H9 (cell line): Measurements from ENCODE around the gene MYO7A. TPM values are rescaled to one million over a fixed set of nuclear protein-coding genes. Genes with fewer than 3 reads are reported as not detected.

Experiments used
- DNase-seq: peaks from one replicate; pipeline ENCODE4 v3.0.0-alpha.2; 2017
- H2AFZ ChIP-seq: one replicate; pipeline ENCODE4 v1.6.1; 2013; ENCODE audit warnings: mild to moderate bottlenecking, low read length, control low read depth, moderate library complexity
- H2AK5ac ChIP-seq: 2 replicates; pipeline ENCODE4 v1.6.1; 2013; ENCODE audit warnings: low read length, control low read depth, mixed read lengths; ENCODE audit not compliant: insufficient read length
- H2BK120ac ChIP-seq: one replicate; pipeline ENCODE4 v1.6.1; 2013; ENCODE audit warnings: low read depth, mild to moderate bottlenecking, low read length, control low read depth, inconsistent platforms; ENCODE audit not compliant: poor library complexity, severe bottlenecking
- H2BK12ac ChIP-seq: 2 replicates; pipeline ENCODE4 v1.6.1; 2013; ENCODE audit warnings: low read length, control low read depth, mixed read lengths, low read depth; ENCODE audit not compliant: insufficient read length
- H2BK15ac ChIP-seq: 2 replicates; pipeline ENCODE4 v1.6.1; 2013; ENCODE audit warnings: low read depth, low read length, control low read depth
- H2BK20ac ChIP-seq: one replicate; pipeline ENCODE4 v1.6.1; 2013; ENCODE audit warnings: low read depth, mild to moderate bottlenecking, low read length, control low read depth, inconsistent platforms; ENCODE audit not compliant: poor library complexity, severe bottlenecking
- H2BK5ac ChIP-seq: 2 replicates; pipeline ENCODE4 v1.6.1; 2013; ENCODE audit warnings: low read length, control low read depth, mixed read lengths; ENCODE audit not compliant: insufficient read length
- H3K14ac ChIP-seq: 2 replicates; pipeline ENCODE4 v1.6.1; 2013; ENCODE audit warnings: low read length, control low read depth; ENCODE audit not compliant: insufficient read depth
- H3K18ac ChIP-seq: 2 replicates; pipeline ENCODE4 v1.6.1; 2013; ENCODE audit warnings: low read depth, mild to moderate bottlenecking, mixed read lengths, low read length, control low read depth; ENCODE audit not compliant: insufficient read length
- H3K23ac ChIP-seq: 2 replicates; pipeline ENCODE4 v1.6.1; 2013; ENCODE audit warnings: low read length, control low read depth, mixed read lengths, low read depth; ENCODE audit not compliant: insufficient read length
- H3K23me2 ChIP-seq: 2 replicates; pipeline ENCODE4 v1.6.1; 2013; ENCODE audit warnings: low read depth, mild to moderate bottlenecking, mixed read lengths, low read length, control low read depth; ENCODE audit not compliant: insufficient read length, poor library complexity, severe bottlenecking
- H3K27ac ChIP-seq: 2 replicates; pipeline ENCODE4 v1.5.1; 2013; ENCODE audit warnings: low read length, control low read depth, mixed read lengths, low read depth; ENCODE audit not compliant: insufficient read length
- H3K27me3 ChIP-seq: 2 replicates; pipeline ENCODE4 v1.6.1; 2013; ENCODE audit warnings: low read length, control low read depth, inconsistent platforms; ENCODE audit not compliant: insufficient read depth
- H3K4ac ChIP-seq: 2 replicates; pipeline ENCODE4 v1.6.1; 2013; ENCODE audit warnings: low read depth, mild to moderate bottlenecking, control low read depth, inconsistent platforms, low read length, moderate library complexity
- H3K4me1 ChIP-seq: 2 replicates; pipeline ENCODE4 v1.6.1; 2013; ENCODE audit warnings: low read length, control low read depth, inconsistent platforms; ENCODE audit not compliant: insufficient read depth
- H3K4me2 ChIP-seq: 2 replicates; pipeline ENCODE4 v1.6.1; 2013; ENCODE audit warnings: low read length, control low read depth, mixed read lengths; ENCODE audit not compliant: insufficient read length, insufficient read depth
- H3K56ac ChIP-seq: 2 replicates; pipeline ENCODE4 v1.6.1; 2013; ENCODE audit warnings: low read depth, mild to moderate bottlenecking, mixed read lengths, low read length, control low read depth; ENCODE audit not compliant: insufficient read length
- H3K79me1 ChIP-seq: 2 replicates; pipeline ENCODE4 v1.6.1; 2013; ENCODE audit warnings: low read depth, mild to moderate bottlenecking, moderate library complexity, low read length, control low read depth, inconsistent platforms; ENCODE audit not compliant: insufficient read depth, poor library complexity, severe bottlenecking
- H3K79me2 ChIP-seq: 2 replicates; pipeline ENCODE4 v1.6.1; 2013; ENCODE audit warnings: low read length, control low read depth, inconsistent platforms; ENCODE audit not compliant: insufficient read depth
- H3K9ac ChIP-seq: 2 replicates; pipeline ENCODE4 v1.6.1; 2013; ENCODE audit warnings: low read length, control low read depth, mixed read lengths; ENCODE audit not compliant: insufficient read length; ENCODE audit errors: extremely low read depth
- H3K9me3 ChIP-seq: one replicate; pipeline ENCODE4 v1.6.1; 2013; ENCODE audit warnings: low read depth, low read length, inconsistent platforms; ENCODE audit not compliant: control insufficient read depth
- H3T11ph ChIP-seq: one replicate; pipeline ENCODE4 v1.6.1; 2013; ENCODE audit warnings: mild to moderate bottlenecking, low read length, control low read depth, inconsistent platforms
- H4K20me1 ChIP-seq: one replicate; pipeline ENCODE4 v1.6.1; 2013; ENCODE audit not compliant: control insufficient read depth, insufficient read length, insufficient read depth
- H4K5ac ChIP-seq: 2 replicates; pipeline ENCODE4 v1.6.1; 2013; ENCODE audit warnings: low read depth, mild to moderate bottlenecking, mixed read lengths, low read length, control low read depth; ENCODE audit not compliant: insufficient read length
- H4K8ac ChIP-seq: replicated peaks from 2 replicates; pipeline ENCODE4 v1.6.1; 2013; ENCODE audit warnings: low read length, control low read depth, mixed read lengths, low read depth; ENCODE audit not compliant: insufficient read length
- H4K91ac ChIP-seq: 2 replicates; pipeline ENCODE4 v1.6.1; 2013; ENCODE audit warnings: low read depth, mild to moderate bottlenecking, moderate library complexity, mixed read lengths, low read length, control low read depth; ENCODE audit not compliant: insufficient read length
- H3K27ac Mint-ChIP-seq, 3 experiments: 2 replicates in 2 of 3; 3 replicates in 1 of 3; pipeline ENCODE4 v1.8.0; 2020 to 2021; ENCODE audit warnings: mixed read lengths in 3 of 3, mild to moderate bottlenecking in 1 of 3, moderate library complexity in 1 of 3
- H3K27me3 Mint-ChIP-seq: 2 replicates; pipeline ENCODE4 v1.8.0; 2021; ENCODE audit warnings: low read depth, mild to moderate bottlenecking, moderate library complexity, mixed read lengths
- H3K36me3 Mint-ChIP-seq, 3 experiments: 2 replicates in 2 of 3; 3 replicates in 1 of 3; pipeline ENCODE4 v1.8.0; 2020 to 2021; ENCODE audit warnings: low read depth in 3 of 3, mixed read lengths in 3 of 3; ENCODE audit not compliant: insufficient read depth in 1 of 3
- H3K4me1 Mint-ChIP-seq, 2 experiments: 2 replicates each; pipeline ENCODE4 v1.8.0; 2020; ENCODE audit warnings: mixed read lengths in 2 of 2
- H3K4me3 Mint-ChIP-seq, 2 experiments: 2 replicates in 1 of 2; 3 replicates in 1 of 2; pipeline ENCODE4 v1.8.0; 2020 to 2021; ENCODE audit warnings: mild to moderate bottlenecking in 2 of 2, mixed read lengths in 2 of 2, moderate library complexity in 1 of 2
- H3K9me3 Mint-ChIP-seq, 2 experiments: 2 replicates in 1 of 2; 3 replicates in 1 of 2; pipeline ENCODE4 v1.8.0; 2020; ENCODE audit warnings: mild to moderate bottlenecking in 2 of 2, mixed read lengths in 2 of 2, moderate library complexity in 1 of 2
- WGBS: extraction: QIAGEN DNeasy Blood & Tissue Kit; methylation state at CpG from one replicate; pipeline ENCODE4 v1.1.7; 2013; ENCODE audit warnings: missing lambda C conversion rate, low lambda C conversion rate, mixed read lengths; ENCODE audit not compliant: insufficient read length; ENCODE audit errors: extremely low coverage; 5-methylcytosine and 5-hydroxymethylcytosine counted together
- total RNA-seq: library from RNA; stranded (reverse); gene quantifications from 2 replicates; pipeline ENCODE4 v1.2.1, GENCODE V29; 2021
- TF ChIP-seq, protein P1 (sequence below): fragments of 200-600 bp; sonication (generic); conservative IDR thresholded peaks from 3 replicates; pipeline ENCODE4 v1.8.0; 2021; ENCODE audit warnings: antibody characterized with exemption, mild to moderate bottlenecking

MYO7A gene
- total RNA-seq, 1 experiment from 2014 or later: 1.6 TPM

DNA sequence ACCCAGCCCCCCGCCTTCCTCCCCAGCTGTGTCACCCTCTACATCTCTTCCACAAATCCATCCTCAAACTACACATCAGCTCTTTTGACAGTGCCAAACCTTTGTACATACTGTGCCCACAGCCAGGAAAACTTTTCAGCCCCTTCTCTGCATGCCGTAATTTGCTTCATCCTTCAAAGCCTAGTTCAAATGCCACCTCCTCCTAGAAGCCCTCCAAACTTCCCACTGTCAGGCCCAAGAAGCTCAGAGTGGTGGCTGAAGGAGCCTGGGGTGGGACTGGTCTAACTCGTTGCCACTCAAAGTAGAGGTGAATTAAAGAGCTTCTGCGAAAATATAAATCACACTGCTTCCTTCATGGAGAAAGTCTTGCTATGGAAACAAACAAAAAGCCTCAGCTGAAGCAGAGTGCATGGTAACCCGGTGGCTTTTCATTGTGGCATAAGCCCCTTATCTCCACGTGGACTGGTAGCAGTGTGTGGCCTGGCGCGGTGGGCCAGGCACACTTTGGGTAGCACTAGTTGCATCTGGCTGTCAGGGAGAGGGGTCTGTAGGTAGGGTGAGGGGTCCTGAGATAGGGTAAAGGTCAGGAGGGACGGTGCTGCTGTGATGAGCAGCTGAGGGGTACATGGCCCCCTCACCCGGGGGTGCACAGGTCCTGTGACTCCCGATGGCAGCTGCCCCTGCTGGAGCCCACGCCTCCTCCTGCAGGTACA is 76.9 kb downstream of the MYO7A start:
- Histone ChIP-seq H2BK5ac (no peak overlapping the region), H3K23ac (no peak overlapping the region), H3K79me2 (no peaks in the 10 kb centered on the region), H3K23me2 (no peaks in the 10 kb centered on the region), H4K5ac (no peak overlapping the region), H3K27me3 (no peaks in the 10 kb centered on the region), H3T11ph (no peak overlapping the region), H3K9ac (no peak overlapping the region), H4K20me1 (no peaks in the 10 kb centered on the region), H3K9me3 (no peaks in the 10 kb centered on the region), H2AFZ (no peak overlapping the region), H2AK5ac (no peak overlapping the region), H3K4me1 (no peaks in the 10 kb centered on the region), H3K18ac (no peak overlapping the region), H3K27ac (no peak overlapping the region), H3K4me2 (no peak overlapping the region), H3K4ac (no peak overlapping the region), H3K14ac (no peak overlapping the region), H2BK15ac (no peak overlapping the region), H2BK20ac (no peak overlapping the region), H4K91ac (no peak overlapping the region), H3K79me1 (no peaks in the 10 kb centered on the region), H4K8ac (no peak overlapping the region), H3K56ac (no peak overlapping the region), H2BK120ac (no peak overlapping the region), H2BK12ac (no peak overlapping the region)
- Mint-ChIP-seq H3K27me3 (peaks cover 1% of the 10 kb centered on the region; the same call in 1 of the 2 replicates), H3K27ac (no peak overlapping the region), H3K9me3 (no peaks in the 10 kb centered on the region), H3K4me3 (no peak overlapping the region), H3K4me1 (no peaks in the 10 kb centered on the region), H3K36me3 (no peaks in the 10 kb centered on the region)
- TF ChIP-seq, protein P1, sequence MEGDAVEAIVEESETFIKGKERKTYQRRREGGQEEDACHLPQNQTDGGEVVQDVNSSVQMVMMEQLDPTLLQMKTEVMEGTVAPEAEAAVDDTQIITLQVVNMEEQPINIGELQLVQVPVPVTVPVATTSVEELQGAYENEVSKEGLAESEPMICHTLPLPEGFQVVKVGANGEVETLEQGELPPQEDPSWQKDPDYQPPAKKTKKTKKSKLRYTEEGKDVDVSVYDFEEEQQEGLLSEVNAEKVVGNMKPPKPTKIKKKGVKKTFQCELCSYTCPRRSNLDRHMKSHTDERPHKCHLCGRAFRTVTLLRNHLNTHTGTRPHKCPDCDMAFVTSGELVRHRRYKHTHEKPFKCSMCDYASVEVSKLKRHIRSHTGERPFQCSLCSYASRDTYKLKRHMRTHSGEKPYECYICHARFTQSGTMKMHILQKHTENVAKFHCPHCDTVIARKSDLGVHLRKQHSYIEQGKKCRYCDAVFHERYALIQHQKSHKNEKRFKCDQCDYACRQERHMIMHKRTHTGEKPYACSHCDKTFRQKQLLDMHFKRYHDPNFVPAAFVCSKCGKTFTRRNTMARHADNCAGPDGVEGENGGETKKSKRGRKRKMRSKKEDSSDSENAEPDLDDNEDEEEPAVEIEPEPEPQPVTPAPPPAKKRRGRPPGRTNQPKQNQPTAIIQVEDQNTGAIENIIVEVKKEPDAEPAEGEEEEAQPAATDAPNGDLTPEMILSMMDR: no peak
- no peak for DNase-seq
- no CpG with 5 or more reads among the region's 12 CpGs for WGBS
